Endothelial cell of hepatic sinusoid (primary cell): Measurements from ENCODE around the gene CELSR2.

Experiments used
- in situ Hi-C: cut with HindIII; loops from 2 replicates; pipeline ENCODE4 v1.10.0; 2017; ENCODE audit warnings: low sequenced_read_pairs

The CELSR2 gene

DNA sequence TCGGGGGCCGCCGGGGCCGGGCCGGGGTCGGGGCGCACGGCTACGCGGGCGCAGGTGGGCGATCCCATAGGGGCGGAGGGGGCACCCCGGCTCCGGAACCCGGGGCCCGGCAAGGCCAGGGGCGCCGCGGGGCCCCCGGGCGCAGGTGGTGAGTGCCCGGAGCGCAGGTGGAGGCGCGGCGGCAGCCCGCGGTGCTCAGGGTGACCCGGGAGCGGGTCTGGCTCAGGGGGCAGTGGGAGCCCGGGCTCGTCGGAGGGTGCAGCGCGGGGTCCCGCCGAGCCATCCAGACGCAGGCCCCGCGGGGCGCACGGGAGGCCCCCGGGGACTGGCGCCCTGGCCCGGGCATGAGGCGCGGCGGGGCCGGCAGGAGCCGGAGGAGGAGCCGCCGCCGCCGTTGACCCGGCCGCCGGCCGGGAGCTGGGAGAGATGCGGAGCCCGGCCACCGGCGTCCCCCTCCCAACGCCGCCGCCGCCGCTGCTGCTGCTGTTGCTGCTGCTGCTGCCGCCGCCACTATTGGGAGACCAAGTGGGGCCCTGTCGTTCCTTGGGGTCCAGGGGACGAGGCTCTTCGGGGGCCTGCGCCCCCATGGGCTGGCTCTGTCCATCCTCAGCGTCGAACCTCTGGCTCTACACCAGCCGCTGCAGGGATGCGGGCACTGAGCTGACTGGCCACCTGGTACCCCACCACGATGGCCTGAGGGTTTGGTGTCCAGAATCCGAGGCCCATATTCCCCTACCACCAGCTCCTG is 489 bp downstream of the CELSR2 start:
- in situ Hi-C loops: loop anchor here (10.0 kb wide), 1 partner anchor 155 kb away; no protein-coding TSS in a partner anchor

DNA sequence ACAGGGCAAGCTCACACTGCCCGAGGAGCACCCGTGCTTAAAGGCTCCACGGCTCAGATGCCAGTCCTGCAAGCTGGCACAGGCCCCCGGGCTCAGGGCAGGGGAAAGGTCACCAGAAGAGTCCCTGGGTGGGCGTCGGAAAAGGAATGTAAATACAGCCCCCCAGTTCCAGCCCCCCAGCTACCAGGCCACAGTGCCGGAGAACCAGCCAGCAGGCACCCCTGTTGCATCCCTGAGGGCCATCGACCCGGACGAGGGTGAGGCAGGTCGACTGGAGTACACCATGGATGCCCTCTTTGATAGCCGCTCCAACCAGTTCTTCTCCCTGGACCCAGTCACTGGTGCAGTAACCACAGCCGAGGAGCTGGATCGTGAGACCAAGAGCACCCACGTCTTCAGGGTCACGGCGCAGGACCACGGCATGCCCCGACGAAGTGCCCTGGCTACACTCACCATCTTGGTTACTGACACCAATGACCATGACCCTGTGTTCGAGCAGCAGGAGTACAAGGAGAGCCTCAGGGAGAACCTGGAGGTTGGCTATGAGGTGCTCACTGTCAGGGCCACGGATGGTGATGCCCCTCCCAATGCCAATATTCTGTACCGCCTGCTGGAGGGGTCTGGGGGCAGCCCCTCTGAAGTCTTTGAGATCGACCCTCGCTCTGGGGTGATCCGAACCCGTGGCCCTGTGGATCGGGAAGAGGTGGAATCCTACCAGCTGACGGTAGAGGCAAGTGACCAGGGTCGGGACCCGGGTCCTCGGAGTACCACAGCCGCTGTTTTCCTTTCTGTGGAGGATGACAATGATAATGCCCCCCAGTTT is 1.3 kb downstream of the CELSR2 start:
- in situ Hi-C loops: no loop called here

DNA sequence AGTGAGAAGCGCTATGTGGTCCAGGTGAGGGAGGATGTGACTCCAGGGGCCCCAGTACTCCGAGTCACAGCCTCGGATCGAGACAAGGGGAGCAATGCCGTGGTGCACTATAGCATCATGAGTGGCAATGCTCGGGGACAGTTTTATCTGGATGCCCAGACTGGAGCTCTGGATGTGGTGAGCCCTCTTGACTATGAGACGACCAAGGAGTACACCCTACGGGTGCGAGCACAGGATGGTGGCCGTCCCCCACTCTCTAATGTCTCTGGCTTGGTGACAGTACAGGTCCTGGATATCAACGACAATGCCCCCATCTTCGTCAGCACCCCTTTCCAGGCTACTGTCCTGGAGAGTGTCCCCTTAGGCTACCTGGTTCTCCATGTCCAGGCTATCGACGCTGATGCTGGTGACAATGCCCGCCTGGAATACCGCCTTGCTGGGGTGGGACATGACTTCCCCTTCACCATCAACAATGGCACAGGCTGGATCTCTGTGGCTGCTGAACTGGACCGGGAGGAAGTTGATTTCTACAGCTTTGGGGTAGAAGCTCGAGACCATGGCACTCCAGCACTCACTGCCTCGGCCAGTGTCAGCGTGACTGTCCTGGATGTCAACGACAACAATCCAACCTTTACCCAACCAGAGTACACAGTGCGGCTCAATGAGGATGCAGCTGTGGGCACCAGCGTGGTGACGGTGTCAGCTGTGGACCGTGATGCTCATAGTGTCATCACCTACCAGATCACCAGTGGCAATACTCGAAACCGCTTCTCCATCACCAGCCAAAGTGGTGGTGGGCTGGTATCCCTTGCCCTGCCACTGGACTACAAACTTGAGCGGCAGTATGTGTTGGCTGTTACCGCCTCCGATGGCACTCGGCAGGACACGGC is 2.2 kb downstream of the CELSR2 start:
- in situ Hi-C loops: no loop called here

DNA sequence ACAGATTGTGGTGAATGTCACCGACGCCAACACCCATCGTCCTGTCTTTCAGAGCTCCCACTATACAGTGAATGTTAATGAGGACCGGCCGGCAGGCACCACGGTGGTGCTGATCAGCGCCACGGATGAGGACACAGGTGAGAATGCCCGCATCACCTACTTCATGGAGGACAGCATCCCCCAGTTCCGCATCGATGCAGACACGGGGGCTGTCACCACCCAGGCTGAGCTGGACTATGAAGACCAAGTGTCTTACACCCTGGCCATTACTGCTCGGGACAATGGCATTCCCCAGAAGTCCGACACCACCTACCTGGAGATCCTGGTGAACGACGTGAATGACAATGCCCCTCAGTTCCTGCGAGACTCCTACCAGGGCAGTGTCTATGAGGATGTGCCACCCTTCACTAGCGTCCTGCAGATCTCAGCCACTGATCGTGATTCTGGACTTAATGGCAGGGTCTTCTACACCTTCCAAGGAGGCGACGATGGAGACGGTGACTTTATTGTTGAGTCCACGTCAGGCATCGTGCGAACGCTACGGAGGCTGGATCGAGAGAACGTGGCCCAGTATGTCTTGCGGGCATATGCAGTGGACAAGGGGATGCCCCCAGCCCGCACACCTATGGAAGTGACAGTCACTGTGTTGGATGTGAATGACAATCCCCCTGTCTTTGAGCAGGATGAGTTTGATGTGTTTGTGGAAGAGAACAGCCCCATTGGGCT is 3.0 kb downstream of the CELSR2 start:
- in situ Hi-C loops: no loop called here

DNA sequence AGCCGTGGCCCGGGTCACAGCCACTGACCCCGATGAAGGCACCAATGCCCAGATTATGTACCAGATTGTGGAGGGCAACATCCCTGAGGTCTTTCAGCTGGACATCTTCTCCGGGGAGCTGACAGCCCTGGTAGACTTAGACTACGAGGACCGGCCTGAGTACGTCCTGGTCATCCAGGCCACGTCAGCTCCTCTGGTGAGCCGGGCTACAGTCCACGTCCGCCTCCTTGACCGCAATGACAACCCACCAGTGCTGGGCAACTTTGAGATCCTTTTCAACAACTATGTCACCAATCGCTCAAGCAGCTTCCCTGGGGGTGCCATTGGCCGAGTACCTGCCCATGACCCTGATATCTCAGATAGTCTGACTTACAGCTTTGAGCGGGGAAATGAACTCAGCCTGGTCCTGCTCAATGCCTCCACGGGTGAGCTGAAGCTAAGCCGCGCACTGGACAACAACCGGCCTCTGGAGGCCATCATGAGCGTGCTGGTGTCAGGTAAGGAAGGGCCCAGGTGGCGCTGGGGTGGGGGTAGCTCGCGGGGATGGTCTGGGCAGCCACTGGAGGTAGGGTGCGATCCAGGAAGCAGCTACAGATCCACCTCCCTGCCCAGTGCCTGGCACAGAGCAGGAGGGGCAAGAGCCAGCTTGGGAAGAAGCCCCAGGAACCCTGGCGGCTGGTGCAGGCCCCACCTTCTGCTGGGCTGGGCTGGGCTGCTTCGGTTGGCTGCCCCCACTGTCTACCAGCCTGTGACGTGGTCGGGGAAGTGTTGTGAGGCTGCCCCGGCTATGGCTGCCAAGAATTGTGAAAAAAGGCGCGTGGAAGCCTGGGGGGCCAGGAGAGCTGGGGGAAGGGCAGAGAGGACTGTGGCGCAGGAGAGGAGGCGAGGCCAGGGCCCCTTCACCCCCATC is 3.8 kb downstream of the CELSR2 start:
- in situ Hi-C loops: no loop called here

DNA sequence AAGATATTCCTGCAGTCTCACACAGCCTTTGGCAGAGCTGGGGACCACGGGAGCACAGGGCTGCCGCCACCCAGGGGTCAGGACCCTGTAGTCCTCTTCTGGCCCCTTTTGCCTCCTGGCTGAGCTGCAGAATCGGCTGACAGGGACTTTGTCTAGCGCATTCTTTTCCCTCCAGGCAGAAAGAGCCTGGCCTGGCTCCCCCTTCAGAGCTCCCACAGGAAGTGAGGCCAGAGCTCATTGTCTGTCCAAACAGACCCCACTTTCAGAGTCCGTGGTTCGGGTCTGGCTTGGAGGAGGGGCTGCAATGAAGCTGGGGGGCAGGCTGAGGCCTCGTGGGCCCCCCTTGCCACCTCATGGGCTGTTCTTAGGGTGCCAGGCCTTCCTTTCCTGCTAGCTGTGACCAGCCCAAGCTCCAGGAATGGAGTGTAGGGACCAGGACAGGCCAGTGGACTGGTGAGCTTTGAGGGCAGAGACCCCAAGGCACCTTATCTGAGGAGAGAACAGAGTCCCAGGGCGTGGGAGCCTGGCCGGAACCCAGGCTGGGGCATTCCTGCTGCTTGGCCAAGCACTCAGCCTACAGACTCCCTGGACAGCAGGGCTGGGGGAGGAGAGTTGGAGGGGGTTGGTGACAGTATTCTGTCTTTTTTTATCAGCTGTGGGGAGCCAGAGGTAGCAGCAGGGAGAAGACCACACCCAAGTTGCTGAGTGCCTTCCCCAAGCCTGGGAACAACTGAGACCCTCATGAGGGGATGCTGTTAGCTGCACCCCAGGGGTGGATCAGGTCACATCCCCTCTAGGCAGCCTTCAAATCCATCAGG is 4.7 kb downstream of the CELSR2 start:
- in situ Hi-C loops: no loop called here

DNA sequence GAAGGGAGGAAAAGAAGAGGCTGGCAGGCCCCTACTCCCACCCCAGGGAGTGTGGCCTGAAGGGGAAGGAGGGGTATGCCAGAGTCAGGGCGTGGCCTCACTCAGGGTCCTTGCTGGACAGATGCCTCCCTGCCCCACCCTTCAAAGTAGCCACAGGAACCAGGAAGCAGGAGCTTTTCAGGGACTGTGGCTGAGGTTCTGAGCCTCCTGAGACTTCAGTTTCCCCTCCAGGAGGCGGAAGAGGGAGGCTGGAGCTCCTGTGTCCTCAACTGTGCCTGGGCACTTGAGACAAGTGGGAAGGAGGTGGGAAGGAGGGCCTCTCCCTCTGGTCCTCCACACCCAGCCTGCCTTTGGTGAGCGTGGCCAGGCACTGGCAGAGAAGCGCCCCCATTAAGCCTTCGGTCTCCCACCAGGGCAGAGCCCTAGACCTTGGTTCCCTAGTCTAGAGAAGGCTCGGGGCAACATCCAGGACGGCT is 5.3 kb downstream of the CELSR2 start:
- in situ Hi-C loops: loop anchor here (5.0 kb wide), 1 partner anchor 52 kb away; no protein-coding TSS in a partner anchor

DNA sequence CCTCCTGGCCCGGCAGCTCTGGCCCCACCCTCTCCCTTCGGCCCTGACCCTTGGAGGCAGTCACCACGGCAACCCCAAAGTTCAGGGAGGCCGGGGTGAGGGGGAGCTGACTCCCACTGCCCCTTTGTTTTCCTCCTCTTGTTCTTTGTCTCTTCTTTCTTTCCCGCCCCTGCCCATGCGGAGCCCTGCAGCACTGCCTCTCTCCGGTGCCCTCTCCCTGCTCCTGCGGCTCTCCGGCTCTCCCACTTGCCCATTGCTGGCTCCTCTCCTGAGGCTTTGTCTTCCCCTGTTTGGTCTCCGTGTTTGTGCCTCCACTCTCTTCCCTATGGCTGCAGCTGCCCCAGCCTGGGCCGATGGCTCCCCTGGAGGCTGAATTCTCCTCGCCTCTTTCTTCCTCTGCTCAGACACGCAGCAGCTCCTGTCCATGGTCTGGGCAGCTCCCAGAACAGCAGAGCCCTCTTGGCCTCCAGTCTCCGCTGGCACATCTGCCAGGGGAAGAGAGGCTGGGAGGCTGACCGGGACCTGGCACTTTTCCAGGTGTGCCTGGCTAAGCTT is 5.8 kb downstream of the CELSR2 start:
- in situ Hi-C loops: loop anchor here (5.0 kb wide), 1 partner anchor 53 kb away; no protein-coding TSS in a partner anchor

DNA sequence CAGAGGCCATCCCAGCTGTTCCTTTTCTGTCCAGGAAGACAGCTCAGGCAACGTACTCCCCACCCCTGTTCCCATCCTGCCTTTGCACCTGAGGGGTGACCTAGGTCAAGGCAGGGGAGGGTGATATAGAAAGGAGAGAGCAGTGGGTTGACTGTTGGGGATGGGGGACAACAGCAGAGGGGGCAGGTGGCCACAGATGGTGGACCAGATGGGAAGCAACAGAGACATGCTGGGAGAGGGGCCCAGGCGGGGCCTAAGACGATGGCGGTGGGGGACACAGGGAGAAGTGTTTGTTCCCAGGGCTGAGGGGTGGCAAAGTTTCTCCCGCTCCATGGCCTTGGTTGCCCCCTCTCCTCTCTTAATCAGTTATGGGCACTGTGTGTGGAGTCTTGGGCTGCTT is 6.3 kb downstream of the CELSR2 start:
- in situ Hi-C loops: loop anchor here (5.0 kb wide), 1 partner anchor 53 kb away; no protein-coding TSS in a partner anchor

DNA sequence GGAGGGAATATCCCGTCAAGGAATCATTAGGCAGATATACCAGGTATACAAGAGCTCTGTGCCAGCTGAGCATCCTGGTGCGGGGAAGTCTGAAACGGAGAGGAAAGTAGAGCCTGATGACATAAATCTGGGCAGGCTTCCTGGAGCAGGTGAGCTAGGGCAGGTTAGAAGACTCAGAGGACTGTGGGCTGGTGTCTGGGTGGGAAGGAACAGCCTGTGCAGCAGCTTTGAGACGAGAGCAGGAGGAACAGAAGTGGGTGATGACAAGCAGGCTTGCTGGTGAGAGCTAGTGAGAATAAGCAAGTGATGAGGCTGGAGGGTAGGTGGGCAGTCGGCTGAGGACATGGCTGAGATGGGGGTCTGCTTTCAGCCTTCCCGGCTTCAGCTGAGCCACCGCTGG is 6.7 kb downstream of the CELSR2 start:
- in situ Hi-C loops: loop anchor here (5.0 kb wide), 1 partner anchor 54 kb away; no protein-coding TSS in a partner anchor

DNA sequence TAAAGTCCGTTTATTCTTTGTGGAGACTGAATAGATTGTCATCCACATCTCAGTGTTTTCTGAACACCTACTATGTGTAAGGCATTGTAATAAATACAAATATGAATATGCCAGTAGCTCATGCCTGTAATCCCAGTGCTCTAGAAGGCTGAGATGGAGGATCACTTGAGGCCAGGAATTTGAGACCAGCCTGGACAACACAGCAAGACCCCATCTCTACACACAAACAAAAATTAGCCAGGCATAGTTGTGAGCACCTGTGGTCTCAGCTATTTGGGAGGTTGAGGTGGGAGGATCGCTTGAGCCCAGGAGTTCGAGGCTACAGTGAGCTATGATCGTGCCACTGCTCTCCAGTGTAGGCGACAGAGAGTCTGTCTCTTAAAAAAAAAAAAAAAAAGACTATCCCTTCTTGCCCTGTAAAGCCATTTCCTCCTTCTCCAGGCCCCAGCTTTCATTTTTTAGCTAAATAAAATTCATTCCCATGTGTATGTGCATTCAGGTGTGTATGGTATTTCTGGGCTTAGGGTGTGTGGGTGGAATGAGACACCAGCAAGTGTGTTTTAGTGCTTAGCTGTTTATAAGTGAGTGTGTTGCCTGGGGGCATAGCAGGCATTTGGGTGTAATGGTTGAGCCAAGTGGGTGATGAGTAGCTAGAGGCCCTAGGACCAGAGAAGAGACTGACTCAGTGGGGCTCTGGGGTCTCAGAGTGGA is 7.8 kb downstream of the CELSR2 start:
- in situ Hi-C loops: loop anchor here (5.0 kb wide), 1 partner anchor 55 kb away; no protein-coding TSS in a partner anchor

DNA sequence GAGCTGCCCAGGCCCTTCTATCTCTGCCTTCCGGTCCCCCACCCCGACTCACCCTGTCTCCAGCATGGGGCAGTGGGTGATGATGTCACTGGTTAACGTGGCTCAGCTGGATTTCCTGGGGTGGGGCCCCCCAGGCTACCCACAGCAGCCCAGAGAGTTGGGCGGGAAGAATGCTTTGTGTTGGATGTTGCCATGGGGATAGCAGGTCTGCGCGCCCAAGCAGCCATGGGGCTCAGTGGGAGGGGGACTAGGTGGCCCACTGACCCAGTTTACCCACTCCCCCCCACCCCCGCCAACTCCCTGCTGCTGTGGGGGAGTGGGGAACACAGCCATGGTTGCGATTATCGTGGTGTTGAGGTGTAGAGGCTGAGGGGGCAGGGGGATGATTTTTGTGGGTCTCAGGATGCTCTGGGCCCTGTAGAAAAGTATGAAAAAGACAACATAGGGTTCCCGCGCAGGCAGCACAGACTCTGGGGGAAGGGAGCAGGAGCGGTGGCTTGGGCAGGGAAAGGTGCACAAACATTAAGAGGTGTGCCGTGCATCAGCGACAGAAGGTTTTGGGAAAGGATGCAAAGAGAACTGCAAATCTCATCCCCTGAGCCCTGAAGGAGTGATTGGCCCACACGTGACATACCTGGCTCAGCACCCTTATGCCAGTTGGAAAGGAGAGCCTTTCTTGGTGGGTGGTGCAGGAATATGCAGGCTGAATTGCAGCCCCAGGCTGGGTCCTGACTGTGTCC is 8.5 kb downstream of the CELSR2 start:
- in situ Hi-C loops: loop anchor here (5.0 kb wide), 1 partner anchor 56 kb away; no protein-coding TSS in a partner anchor

DNA sequence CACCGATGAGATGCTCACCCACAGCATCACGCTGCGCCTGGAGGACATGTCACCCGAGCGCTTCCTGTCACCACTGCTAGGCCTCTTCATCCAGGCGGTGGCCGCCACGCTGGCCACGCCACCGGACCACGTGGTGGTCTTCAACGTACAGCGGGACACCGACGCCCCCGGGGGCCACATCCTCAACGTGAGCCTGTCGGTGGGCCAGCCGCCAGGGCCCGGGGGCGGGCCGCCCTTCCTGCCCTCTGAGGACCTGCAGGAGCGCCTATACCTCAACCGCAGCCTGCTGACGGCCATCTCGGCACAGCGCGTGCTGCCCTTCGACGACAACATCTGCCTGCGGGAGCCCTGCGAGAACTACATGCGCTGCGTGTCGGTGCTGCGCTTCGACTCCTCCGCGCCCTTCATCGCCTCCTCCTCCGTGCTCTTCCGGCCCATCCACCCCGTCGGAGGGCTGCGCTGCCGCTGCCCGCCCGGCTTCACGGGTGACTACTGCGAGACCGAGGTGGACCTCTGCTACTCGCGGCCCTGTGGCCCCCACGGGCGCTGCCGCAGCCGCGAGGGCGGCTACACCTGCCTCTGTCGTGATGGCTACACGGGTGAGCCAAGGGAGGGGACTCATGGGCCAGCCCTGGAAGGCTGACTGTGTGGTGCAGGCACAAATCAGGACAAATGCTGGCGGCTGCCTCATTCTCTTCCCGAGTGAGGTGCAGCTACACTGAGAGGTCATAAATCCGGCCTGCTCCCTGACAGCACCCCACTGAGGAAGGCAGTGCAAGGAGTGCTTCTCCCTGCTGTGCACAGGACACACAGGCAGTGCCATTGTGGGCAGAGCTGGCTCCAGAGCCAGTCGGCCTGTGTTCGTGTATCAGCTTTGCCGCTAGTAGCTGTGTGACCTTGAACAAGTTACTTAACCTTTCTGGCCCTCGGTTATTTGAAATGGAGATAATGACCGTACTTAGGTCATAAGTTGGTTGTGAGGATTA is 9.4 kb downstream of the CELSR2 start:
- in situ Hi-C loops: loop anchor here (5.0 kb wide), 1 partner anchor 56 kb away; no protein-coding TSS in a partner anchor

DNA sequence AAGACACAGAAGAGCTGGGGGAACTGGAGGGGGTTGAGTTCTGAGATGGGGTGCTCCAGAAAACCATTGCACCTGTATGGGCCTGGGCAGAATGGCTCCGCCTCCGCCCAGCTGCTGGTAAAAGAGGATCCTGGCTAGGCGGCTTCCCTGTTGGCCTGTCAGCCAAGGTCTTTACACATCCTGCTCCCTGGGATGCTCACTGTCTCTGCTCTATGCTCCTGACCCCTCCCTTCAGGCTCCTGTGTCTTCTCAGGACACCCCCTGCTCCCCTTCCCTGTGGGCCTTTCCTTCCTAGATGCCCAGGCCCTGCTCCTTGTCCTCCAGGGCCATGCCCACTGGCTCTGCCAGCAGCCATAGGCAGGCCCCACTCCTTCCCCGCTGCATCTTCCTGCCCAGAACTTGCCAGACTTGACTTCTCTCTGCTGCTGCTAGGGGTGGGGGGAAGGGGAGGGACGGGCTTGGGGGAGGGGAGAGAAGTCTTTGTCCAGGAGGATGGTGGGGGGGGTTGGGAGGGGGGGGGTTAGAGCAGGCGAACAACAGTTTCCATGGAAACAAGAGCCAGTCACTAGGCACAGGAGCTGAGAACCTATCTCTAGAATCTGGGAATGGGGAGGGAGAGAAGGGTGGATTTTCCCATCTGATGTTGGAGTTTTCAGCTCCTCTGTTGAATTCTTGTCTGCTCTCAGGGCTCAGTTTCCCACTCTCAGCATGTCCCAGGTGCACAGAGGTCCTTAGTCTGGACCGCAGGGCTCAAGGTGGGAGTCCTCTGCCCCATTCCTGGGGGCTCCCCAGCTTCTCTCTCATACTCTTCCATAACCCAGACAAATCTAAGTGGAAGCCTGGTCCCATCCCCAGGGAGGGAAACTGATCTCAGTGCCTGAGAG is 10.6 kb downstream of the CELSR2 start:
- in situ Hi-C loops: loop anchor here (5.0 kb wide), 1 partner anchor 58 kb away; no protein-coding TSS in a partner anchor
